ENCODE measurements around the gene ANKRD27.

DNA sequence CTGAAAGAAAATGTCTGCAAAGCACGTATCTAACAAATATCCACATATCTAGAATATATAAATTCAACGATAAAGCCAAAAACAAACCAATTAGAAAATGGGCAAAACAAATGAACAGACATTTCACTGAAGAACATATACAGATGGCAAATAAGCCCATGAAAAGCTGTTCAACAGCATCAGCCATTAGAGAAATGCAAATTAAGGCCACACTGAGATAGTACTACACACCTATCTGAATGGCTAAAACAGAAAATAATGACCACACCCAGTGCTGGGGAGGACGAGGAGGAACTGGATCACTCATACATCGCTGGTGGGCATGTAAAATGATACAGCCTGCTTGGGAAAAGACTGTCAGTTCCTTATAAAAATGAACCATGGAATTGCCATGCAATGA, 62.0 kb downstream of the ANKRD27 start:
- no peak for TF ChIP-seq CTCF (IDR thresholded peaks at IDR 0.05)
- TF ChIP-seq POLR2AphosphoS5 (IDR thresholded peaks at IDR 0.05), result no peak
- TF ChIP-seq POLR2A (IDR thresholded peaks at IDR 0.05), result no peak
